H9 (cell line): ENCODE results near the gene RAB27A. TPM values are rescaled to one million over a fixed set of nuclear protein-coding genes. Genes with fewer than 3 reads are reported as not detected.

Source experiments
- DNase-seq: peaks from one replicate; pipeline ENCODE4 v3.0.0-alpha.2; 2017
- H2AFZ ChIP-seq: one replicate; pipeline ENCODE4 v1.6.1; 2013; ENCODE audit warnings: mild to moderate bottlenecking, low read length, control low read depth, moderate library complexity
- H2AK5ac ChIP-seq: 2 replicates; pipeline ENCODE4 v1.6.1; 2013; ENCODE audit warnings: low read length, control low read depth, mixed read lengths; ENCODE audit not compliant: insufficient read length
- H2BK120ac ChIP-seq: one replicate; pipeline ENCODE4 v1.6.1; 2013; ENCODE audit warnings: low read depth, mild to moderate bottlenecking, low read length, control low read depth, inconsistent platforms; ENCODE audit not compliant: poor library complexity, severe bottlenecking
- H2BK12ac ChIP-seq: 2 replicates; pipeline ENCODE4 v1.6.1; 2013; ENCODE audit warnings: low read length, control low read depth, mixed read lengths, low read depth; ENCODE audit not compliant: insufficient read length
- H2BK15ac ChIP-seq: 2 replicates; pipeline ENCODE4 v1.6.1; 2013; ENCODE audit warnings: low read depth, low read length, control low read depth
- H2BK20ac ChIP-seq: one replicate; pipeline ENCODE4 v1.6.1; 2013; ENCODE audit warnings: low read depth, mild to moderate bottlenecking, low read length, control low read depth, inconsistent platforms; ENCODE audit not compliant: poor library complexity, severe bottlenecking
- H2BK5ac ChIP-seq: 2 replicates; pipeline ENCODE4 v1.6.1; 2013; ENCODE audit warnings: low read length, control low read depth, mixed read lengths; ENCODE audit not compliant: insufficient read length
- H3K14ac ChIP-seq: 2 replicates; pipeline ENCODE4 v1.6.1; 2013; ENCODE audit warnings: low read length, control low read depth; ENCODE audit not compliant: insufficient read depth
- H3K18ac ChIP-seq: 2 replicates; pipeline ENCODE4 v1.6.1; 2013; ENCODE audit warnings: low read depth, mild to moderate bottlenecking, mixed read lengths, low read length, control low read depth; ENCODE audit not compliant: insufficient read length
- H3K23ac ChIP-seq: 2 replicates; pipeline ENCODE4 v1.6.1; 2013; ENCODE audit warnings: low read length, control low read depth, mixed read lengths, low read depth; ENCODE audit not compliant: insufficient read length
- H3K23me2 ChIP-seq: 2 replicates; pipeline ENCODE4 v1.6.1; 2013; ENCODE audit warnings: low read depth, mild to moderate bottlenecking, mixed read lengths, low read length, control low read depth; ENCODE audit not compliant: insufficient read length, poor library complexity, severe bottlenecking
- H3K27ac ChIP-seq: 2 replicates; pipeline ENCODE4 v1.5.1; 2013; ENCODE audit warnings: low read length, control low read depth, mixed read lengths, low read depth; ENCODE audit not compliant: insufficient read length
- H3K27me3 ChIP-seq: 2 replicates; pipeline ENCODE4 v1.6.1; 2013; ENCODE audit warnings: low read length, control low read depth, inconsistent platforms; ENCODE audit not compliant: insufficient read depth
- H3K4ac ChIP-seq: 2 replicates; pipeline ENCODE4 v1.6.1; 2013; ENCODE audit warnings: low read depth, mild to moderate bottlenecking, control low read depth, inconsistent platforms, low read length, moderate library complexity
- H3K4me1 ChIP-seq: 2 replicates; pipeline ENCODE4 v1.6.1; 2013; ENCODE audit warnings: low read length, control low read depth, inconsistent platforms; ENCODE audit not compliant: insufficient read depth
- H3K4me2 ChIP-seq: 2 replicates; pipeline ENCODE4 v1.6.1; 2013; ENCODE audit warnings: low read length, control low read depth, mixed read lengths; ENCODE audit not compliant: insufficient read length, insufficient read depth
- H3K56ac ChIP-seq: 2 replicates; pipeline ENCODE4 v1.6.1; 2013; ENCODE audit warnings: low read depth, mild to moderate bottlenecking, mixed read lengths, low read length, control low read depth; ENCODE audit not compliant: insufficient read length
- H3K79me1 ChIP-seq: 2 replicates; pipeline ENCODE4 v1.6.1; 2013; ENCODE audit warnings: low read depth, mild to moderate bottlenecking, moderate library complexity, low read length, control low read depth, inconsistent platforms; ENCODE audit not compliant: insufficient read depth, poor library complexity, severe bottlenecking
- H3K79me2 ChIP-seq: 2 replicates; pipeline ENCODE4 v1.6.1; 2013; ENCODE audit warnings: low read length, control low read depth, inconsistent platforms; ENCODE audit not compliant: insufficient read depth
- H3K9ac ChIP-seq: 2 replicates; pipeline ENCODE4 v1.6.1; 2013; ENCODE audit warnings: low read length, control low read depth, mixed read lengths; ENCODE audit not compliant: insufficient read length; ENCODE audit errors: extremely low read depth
- H3K9me3 ChIP-seq: one replicate; pipeline ENCODE4 v1.6.1; 2013; ENCODE audit warnings: low read depth, low read length, inconsistent platforms; ENCODE audit not compliant: control insufficient read depth
- H3T11ph ChIP-seq: one replicate; pipeline ENCODE4 v1.6.1; 2013; ENCODE audit warnings: mild to moderate bottlenecking, low read length, control low read depth, inconsistent platforms
- H4K20me1 ChIP-seq: one replicate; pipeline ENCODE4 v1.6.1; 2013; ENCODE audit not compliant: control insufficient read depth, insufficient read length, insufficient read depth
- H4K5ac ChIP-seq: 2 replicates; pipeline ENCODE4 v1.6.1; 2013; ENCODE audit warnings: low read depth, mild to moderate bottlenecking, mixed read lengths, low read length, control low read depth; ENCODE audit not compliant: insufficient read length
- H4K8ac ChIP-seq: replicated peaks from 2 replicates; pipeline ENCODE4 v1.6.1; 2013; ENCODE audit warnings: low read length, control low read depth, mixed read lengths, low read depth; ENCODE audit not compliant: insufficient read length
- H4K91ac ChIP-seq: 2 replicates; pipeline ENCODE4 v1.6.1; 2013; ENCODE audit warnings: low read depth, mild to moderate bottlenecking, moderate library complexity, mixed read lengths, low read length, control low read depth; ENCODE audit not compliant: insufficient read length
- H3K27ac Mint-ChIP-seq, 3 experiments: 2 replicates in 2 of 3; 3 replicates in 1 of 3; pipeline ENCODE4 v1.8.0; 2020 to 2021; ENCODE audit warnings: mixed read lengths in 3 of 3, mild to moderate bottlenecking in 1 of 3, moderate library complexity in 1 of 3
- H3K27me3 Mint-ChIP-seq: 2 replicates; pipeline ENCODE4 v1.8.0; 2021; ENCODE audit warnings: low read depth, mild to moderate bottlenecking, moderate library complexity, mixed read lengths
- H3K36me3 Mint-ChIP-seq, 3 experiments: 2 replicates in 2 of 3; 3 replicates in 1 of 3; pipeline ENCODE4 v1.8.0; 2020 to 2021; ENCODE audit warnings: low read depth in 3 of 3, mixed read lengths in 3 of 3; ENCODE audit not compliant: insufficient read depth in 1 of 3
- H3K4me1 Mint-ChIP-seq, 2 experiments: 2 replicates each; pipeline ENCODE4 v1.8.0; 2020; ENCODE audit warnings: mixed read lengths in 2 of 2
- H3K4me3 Mint-ChIP-seq, 2 experiments: 2 replicates in 1 of 2; 3 replicates in 1 of 2; pipeline ENCODE4 v1.8.0; 2020 to 2021; ENCODE audit warnings: mild to moderate bottlenecking in 2 of 2, mixed read lengths in 2 of 2, moderate library complexity in 1 of 2
- H3K9me3 Mint-ChIP-seq, 2 experiments: 2 replicates in 1 of 2; 3 replicates in 1 of 2; pipeline ENCODE4 v1.8.0; 2020; ENCODE audit warnings: mild to moderate bottlenecking in 2 of 2, mixed read lengths in 2 of 2, moderate library complexity in 1 of 2
- total RNA-seq: library from RNA; stranded (reverse); gene quantifications from 2 replicates; pipeline ENCODE4 v1.2.1, GENCODE V29; 2021
- TF ChIP-seq, protein P1 (sequence below): fragments of 200-600 bp; sonication (generic); conservative IDR thresholded peaks from 3 replicates; pipeline ENCODE4 v1.8.0; 2021; ENCODE audit warnings: antibody characterized with exemption, mild to moderate bottlenecking

The RAB27A gene
- total RNA-seq, 1 experiment from 2014 or later = 6.8 TPM

DNA sequence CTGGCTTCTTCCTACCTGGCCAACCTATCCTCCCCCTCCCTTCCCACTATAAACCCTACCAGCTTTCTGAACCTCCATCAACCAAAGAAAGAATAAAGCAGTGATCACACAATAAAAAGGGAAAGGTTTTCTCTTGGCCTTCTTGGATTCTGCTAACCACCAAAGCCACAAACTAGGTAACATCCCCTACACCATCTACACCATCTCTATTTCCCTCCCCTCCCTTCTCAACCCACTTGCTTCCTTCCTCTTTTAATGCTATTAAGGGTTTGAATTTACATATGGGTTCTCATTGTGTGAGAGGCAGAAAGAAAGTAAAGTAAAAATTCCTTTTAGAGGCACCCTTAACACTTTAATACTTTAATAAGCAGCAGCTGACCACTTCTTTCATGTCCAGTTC, 67.0 kb downstream of the RAB27A start:
- no peaks in the 10 kb centered on the region for H3K79me2 ChIP-seq
- H3K27ac ChIP-seq = no peak overlapping the region
- no peak overlapping the region for H4K91ac ChIP-seq
- Mint-ChIP-seq H3K9me3 (no peaks in the 10 kb centered on the region), H3K36me3 (no peaks in the 10 kb centered on the region; a peak in 1 of 7 replicates), H3K4me3 (no peak overlapping the region), H3K27ac (peak overlapping the region in 1 of 3 experiments; percentile 11; a peak in 1 of 7 replicates), H3K27me3 (no peaks in the 10 kb centered on the region), H3K4me1 (peaks cover 5 to 9% of the 10 kb centered on the region in 2 experiments)
- no peak overlapping the region for H2BK20ac ChIP-seq
- no peaks in the 10 kb centered on the region; the same call in 1 of the 2 replicates for H3K4me1 ChIP-seq
- no peak overlapping the region for H2BK120ac ChIP-seq
- no peaks in the 10 kb centered on the region for H3K27me3 ChIP-seq
- no peaks in the 10 kb centered on the region for H3K79me1 ChIP-seq
- H2BK5ac ChIP-seq = no peak overlapping the region
- H3K23me2 ChIP-seq = no peaks in the 10 kb centered on the region
- no peaks in the 10 kb centered on the region for H4K20me1 ChIP-seq
- H3T11ph ChIP-seq = no peak overlapping the region
- H3K4ac ChIP-seq = no peak overlapping the region
- H2BK12ac ChIP-seq = no peak overlapping the region
- H3K9ac ChIP-seq = no peak overlapping the region
- no peak overlapping the region for H2AK5ac ChIP-seq
- no peak overlapping the region for H2BK15ac ChIP-seq
- H3K14ac ChIP-seq = no peak overlapping the region
- no peak overlapping the region for H2AFZ ChIP-seq
- no peak for DNase-seq
- no peak overlapping the region for H3K56ac ChIP-seq
- no peak overlapping the region for H4K5ac ChIP-seq
- H4K8ac ChIP-seq = no peak overlapping the region
- no peak overlapping the region for H3K4me2 ChIP-seq
- H3K18ac ChIP-seq = no peak overlapping the region
- H3K9me3 ChIP-seq = no peaks in the 10 kb centered on the region
- TF ChIP-seq, protein P1, sequence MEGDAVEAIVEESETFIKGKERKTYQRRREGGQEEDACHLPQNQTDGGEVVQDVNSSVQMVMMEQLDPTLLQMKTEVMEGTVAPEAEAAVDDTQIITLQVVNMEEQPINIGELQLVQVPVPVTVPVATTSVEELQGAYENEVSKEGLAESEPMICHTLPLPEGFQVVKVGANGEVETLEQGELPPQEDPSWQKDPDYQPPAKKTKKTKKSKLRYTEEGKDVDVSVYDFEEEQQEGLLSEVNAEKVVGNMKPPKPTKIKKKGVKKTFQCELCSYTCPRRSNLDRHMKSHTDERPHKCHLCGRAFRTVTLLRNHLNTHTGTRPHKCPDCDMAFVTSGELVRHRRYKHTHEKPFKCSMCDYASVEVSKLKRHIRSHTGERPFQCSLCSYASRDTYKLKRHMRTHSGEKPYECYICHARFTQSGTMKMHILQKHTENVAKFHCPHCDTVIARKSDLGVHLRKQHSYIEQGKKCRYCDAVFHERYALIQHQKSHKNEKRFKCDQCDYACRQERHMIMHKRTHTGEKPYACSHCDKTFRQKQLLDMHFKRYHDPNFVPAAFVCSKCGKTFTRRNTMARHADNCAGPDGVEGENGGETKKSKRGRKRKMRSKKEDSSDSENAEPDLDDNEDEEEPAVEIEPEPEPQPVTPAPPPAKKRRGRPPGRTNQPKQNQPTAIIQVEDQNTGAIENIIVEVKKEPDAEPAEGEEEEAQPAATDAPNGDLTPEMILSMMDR = no peak
- H3K23ac ChIP-seq = no peak overlapping the region
